Cardiac septum (tissue), 1 donor: ENCODE measurements around the gene WDR43. TPM values are rescaled to one million over a fixed set of nuclear protein-coding genes. Genes with fewer than 3 reads are reported as not detected.
"Not testable (repeated sequence)": the region's sequence is repeated elsewhere in the genome, so short reads cannot be mapped to it uniquely, and the experiment has no call there.

Experiments used
- DNase-seq: peaks from one replicate; pipeline ENCODE4 v3.0.0-alpha.2; 2020; ENCODE audit warnings: low spot score
- intact Hi-C: fragments of 100-400 bp; cut with DNase I; formaldehyde crosslinking; loops from one replicate; pipeline ENCODE4 v1.14.0; 2022
- total RNA-seq: library from RNA; stranded (reverse); fragmentation: NEBNext Ultra II Directional; extraction: Animal tissue kit (Norgen Biotek cat#: 25700); gene quantifications from one replicate; pipeline ENCODE4 v1.2.1, GENCODE V29; 2021
- donor health status: DM: no; HTN: no; CAD: no.

Gene WDR43
- total RNA-seq, 1 donor from 2014 or later = 25.9 TPM

DNA sequence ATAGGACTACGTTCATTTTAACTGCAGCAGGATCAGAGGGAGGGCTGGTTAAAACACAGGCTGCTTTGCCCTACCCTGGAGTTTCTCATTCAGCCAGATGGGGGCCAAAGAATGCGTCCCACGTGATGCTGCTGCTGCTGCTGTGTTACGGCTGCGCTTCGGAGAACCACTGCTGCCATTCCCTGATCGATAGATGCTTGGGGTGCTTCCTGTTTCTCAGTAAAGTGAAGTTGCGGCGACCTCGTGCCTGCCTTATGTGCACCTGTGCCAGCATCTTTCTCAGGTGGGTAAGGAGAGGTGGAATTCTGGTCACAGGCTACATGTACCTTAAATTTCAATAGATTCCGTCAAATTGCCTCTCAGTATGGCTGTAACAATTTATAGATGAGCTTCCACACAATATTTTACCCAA lies 62.0 kb downstream of the WDR43 start:
- intact Hi-C loops = loop anchor here (5.0 kb wide), 1 partner anchor 1116 kb away; no protein-coding TSS in a partner anchor
- no peak for DNase-seq

- intact Hi-C loops = loop anchor here (5.0 kb wide), 1 partner anchor 1115 kb away; no protein-coding TSS in a partner anchor
- no peak for DNase-seq
Observed at GRCh38 chr2:28956890-28957289, 62.4 kb downstream of the WDR43 start.

GRCh38 chr2:28958689-28959088 lies 64.2 kb downstream of the WDR43 start:
- no peak for DNase-seq
- intact Hi-C loops = loop anchor here (1.0 to 5.0 kb wide), 2 partner anchors 238 to 1114 kb away; no protein-coding TSS in a partner anchor

- intact Hi-C loops = loop anchor here (10.0 kb wide), 1 partner anchor 884 kb away; no protein-coding TSS in a partner anchor
- no peak for DNase-seq
Observed at GRCh38 chr2:28960401-28960800, 65.9 kb downstream of the WDR43 start.

DNA sequence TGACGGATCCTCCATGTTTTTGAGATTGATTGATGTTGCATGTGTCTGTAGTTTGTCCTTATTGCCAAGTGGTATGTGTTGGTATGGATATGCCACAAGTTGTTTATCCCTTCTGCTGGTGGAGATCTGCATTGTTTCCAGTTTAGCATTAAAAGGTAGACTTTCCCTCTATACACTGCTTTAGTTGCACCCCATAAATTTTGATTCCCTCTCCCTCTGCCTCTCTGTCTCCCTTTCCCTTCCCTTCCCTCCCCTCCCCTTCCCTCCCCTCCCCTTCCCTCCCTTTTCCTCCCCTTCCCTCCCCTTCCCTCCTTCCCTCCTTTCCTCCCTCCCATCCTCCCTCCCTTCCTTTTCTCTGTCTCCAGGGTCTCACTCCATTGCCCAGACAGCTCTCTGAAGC lies 68.0 kb downstream of the WDR43 start:
- no peak for DNase-seq
- intact Hi-C loops = loop anchor here (10.0 kb wide), 1 partner anchor 882 kb away; no protein-coding TSS in a partner anchor

- intact Hi-C loops = no loop called here
- DNase-seq = peak; percentile 60
Observed at GRCh38 chr2:28970464-28971160, 76.1 kb downstream of the WDR43 start.

GRCh38 chr2:28972778-28973335 lies 78.4 kb downstream of the WDR43 start:
- intact Hi-C loops = no loop called here
- DNase-seq = peak; percentile 9

DNA sequence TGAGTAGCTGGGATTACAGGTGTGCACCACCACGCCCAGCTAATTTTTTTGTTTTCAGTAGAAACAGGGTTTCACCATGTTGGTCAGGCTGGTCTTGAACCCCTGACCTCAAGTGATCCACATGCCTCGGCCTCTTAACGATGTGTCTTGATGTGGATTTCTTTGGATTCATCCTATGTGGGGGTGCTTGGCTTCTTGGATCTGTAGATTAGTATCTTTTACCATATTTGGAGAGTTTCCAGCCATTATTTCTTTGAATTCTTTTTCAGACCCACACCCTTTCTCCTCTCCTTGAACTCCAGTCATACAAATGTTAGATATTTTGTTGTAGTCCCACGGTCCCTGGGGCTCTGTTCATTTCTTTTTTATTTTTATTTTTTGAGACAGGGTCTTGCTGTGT lies 79.8 kb downstream of the WDR43 start:
- DNase-seq = no peak

GRCh38 chr2:28975671-28976070 lies 81.2 kb downstream of the WDR43 start:
- intact Hi-C loops = no loop called here
- peak; percentile 38 for DNase-seq

More for the DNA sequence above, 79.8 kb downstream of the WDR43 start:
- intact Hi-C loops = no loop called here

- peak; percentile 75 for DNase-seq
- intact Hi-C loops = no loop called here
Observed at GRCh38 chr2:28976584-28976983, 82.1 kb downstream of the WDR43 start.

GRCh38 chr2:28977176-28977875 lies 82.9 kb downstream of the WDR43 start:
- intact Hi-C loops = no loop called here
- peak; percentile 67 for DNase-seq

- intact Hi-C loops = not testable (repeated sequence)
- DNase-seq = peak; percentile 38
Observed at GRCh38 chr2:28978001-28978400, 83.5 kb downstream of the WDR43 start.

- intact Hi-C loops = no loop called here
Observed at GRCh38 chr2:28978606-28979005, 84.1 kb downstream of the WDR43 start.

DNA sequence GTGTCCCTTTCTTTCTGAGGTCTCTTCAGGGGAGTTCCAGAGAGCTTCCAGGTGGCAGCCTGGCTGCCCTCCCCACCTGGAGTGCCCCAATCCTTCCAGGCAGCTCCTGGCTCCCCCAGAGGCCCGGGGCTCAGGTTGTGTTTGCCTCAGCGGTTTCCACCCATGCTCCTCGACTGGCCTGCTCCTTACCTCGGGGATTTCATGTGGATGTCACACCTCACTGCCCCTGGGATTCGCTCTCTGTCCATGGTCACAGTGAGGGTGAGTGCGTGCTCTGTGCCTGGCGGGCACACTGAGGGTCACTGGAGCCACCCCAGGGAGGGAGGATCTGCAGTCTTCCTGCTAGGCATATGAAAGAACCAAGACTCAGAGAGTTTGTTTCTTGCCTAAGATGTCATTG lies 84.6 kb downstream of the WDR43 start:
- DNase-seq = no peak
- intact Hi-C loops = no loop called here

More at GRCh38 chr2:28978606-28979005, 84.1 kb downstream of the WDR43 start:
- no peak for DNase-seq

DNA sequence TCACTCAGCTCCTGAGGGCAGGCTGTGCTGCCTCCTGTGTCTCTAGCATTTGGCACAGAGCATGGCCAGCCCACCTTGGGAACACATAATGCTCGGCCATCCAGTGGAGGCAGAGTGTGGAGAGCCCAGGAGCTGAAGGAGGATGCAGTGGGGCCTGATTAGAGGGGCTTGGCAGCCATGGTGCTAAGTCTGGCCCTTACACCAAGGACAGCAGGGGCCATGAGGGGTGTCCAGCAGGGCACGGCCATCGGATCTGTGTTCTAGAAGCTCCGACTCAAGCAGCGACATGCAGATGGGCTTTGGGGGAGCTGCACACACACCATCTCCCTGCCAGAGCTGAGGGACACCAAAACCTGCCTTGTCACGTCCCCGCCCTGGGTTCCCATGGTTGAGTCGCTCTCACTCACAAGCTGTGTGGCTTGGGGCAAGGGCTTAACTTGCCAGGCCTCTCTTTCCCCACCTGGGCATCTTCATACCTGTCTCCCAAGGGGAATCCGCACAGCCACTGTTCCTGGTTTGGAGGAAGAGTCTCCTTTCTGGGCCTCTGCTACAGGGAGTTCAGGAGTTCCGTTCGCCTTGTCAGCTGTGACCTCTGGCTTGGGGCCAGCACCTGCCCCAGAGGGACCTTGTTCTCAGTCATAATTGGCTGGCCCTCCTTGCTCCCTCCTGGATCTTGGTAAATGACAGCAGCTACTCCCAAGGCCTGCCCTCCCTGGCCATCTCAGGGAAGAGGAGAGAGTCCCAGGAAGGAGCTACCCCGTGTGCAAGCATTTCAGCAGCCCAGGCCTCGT lies 85.3 kb downstream of the WDR43 start:
- intact Hi-C loops = no loop called here
- DNase-seq = no peak

DNA sequence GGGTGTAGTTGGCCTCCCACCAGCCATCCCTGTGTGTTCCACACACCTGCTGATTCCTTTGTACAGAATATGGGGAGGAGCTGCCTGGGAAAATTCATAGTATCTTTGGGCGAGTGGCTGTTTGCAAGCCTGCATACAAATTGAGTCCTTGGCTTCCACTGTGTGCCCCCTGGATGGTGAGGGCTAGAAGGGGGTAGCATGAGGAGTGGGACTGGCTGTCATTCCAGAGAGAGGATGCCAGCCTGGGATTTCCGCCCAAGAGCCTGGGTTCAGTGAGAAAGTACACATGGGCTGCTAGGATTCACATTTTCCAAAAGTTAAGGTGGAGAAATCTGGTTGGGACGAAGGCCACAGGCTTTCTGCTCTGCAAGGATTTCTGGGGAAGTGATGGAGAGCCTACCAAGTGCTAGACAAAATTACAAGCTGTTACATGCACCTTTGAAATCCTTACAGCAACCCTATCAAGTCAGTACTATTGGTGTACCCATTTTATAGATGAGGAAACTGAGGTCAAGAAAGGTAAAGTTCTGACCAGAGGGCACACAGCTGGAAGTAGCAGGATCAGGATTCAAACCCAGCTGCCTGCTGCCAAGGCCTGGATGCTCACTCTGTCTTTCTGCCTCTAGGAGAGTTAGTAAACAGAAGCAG lies 86.0 kb downstream of the WDR43 start:
- no peak for DNase-seq
- intact Hi-C loops = no loop called here

- intact Hi-C loops = no loop called here
Observed at GRCh38 chr2:28981016-28981441, 86.6 kb downstream of the WDR43 start, which contains the start of gene TOGARAM2. Gene TOGARAM2 (plus strand): TSS chr2:28981298. CDS start chr2:28994835, 13,537 bp downstream.

DNA sequence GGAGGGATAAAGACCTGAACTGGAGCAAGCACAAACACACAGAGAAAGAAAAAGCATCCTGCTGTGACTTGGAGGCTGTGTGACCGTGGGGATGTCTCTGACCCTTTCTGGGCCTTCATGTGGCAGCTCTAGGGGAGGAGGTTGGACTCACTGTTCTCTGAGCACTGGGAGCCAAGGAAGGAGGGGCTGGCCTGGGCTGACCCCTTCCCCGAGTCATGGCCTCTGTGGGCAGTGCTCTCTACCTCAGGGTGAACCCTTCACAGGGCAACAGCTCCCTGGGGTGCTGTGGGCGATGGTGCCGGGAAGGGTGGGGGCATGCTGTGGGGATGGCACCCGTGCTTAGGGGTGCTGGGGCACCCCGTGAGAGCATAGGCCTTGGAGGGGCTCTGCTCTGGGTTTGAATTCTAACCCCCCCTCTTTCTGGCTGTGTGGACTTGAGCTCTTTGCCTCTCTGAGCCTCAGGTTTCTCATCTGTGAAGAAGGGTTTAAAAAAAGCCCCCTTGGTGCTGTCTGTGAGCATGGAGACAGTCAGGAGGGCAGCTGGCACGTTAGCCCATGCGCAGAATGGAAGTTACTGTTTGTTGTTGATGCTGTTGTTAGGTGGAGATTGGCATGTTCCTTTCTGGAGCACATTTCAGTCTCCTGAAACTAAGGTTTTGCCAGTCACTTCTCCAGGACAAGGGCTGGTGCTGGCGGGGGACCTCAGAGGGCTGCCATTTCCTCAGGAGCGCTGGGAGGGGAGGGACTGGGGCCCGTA lies 87.3 kb downstream of the WDR43 start:
- no peak for DNase-seq
- intact Hi-C loops = no loop called here

More at GRCh38 chr2:28981016-28981441, 86.6 kb downstream of the WDR43 start, which contains the start of gene TOGARAM2:
- no peak for DNase-seq
